HFFc6 (cell line): Measurements from ENCODE around the gene TBCK. TPM values are rescaled to one million over a fixed set of nuclear protein-coding genes. Genes with fewer than 3 reads are reported as not detected.

Source experiments
- DNase-seq: peaks from one replicate; pipeline ENCODE4 v3.0.0-alpha.2; 2018
- H3K27ac Mint-ChIP-seq: 2 replicates; pipeline ENCODE4 v1.8.0; 2020; ENCODE audit warnings: mild to moderate bottlenecking, mixed read lengths
- H3K27me3 Mint-ChIP-seq: 2 replicates; pipeline ENCODE4 v1.8.0; 2021; ENCODE audit warnings: mild to moderate bottlenecking, moderate library complexity, mixed read lengths; ENCODE audit not compliant: insufficient read depth
- H3K36me3 Mint-ChIP-seq: 2 replicates; pipeline ENCODE4 v1.8.0; 2021; ENCODE audit warnings: low read depth, mixed read lengths
- H3K4me1 Mint-ChIP-seq: 2 replicates; pipeline ENCODE4 v1.8.0; 2020; ENCODE audit warnings: low read depth, mixed read lengths
- H3K4me3 Mint-ChIP-seq: 2 replicates; pipeline ENCODE4 v1.8.0; 2020; ENCODE audit warnings: mild to moderate bottlenecking, moderate library complexity, mixed read lengths
- H3K9me3 Mint-ChIP-seq: 2 replicates; pipeline ENCODE4 v1.8.0; 2020; ENCODE audit warnings: mild to moderate bottlenecking, mixed read lengths
- CTCF ChIP-seq: fragments of 200-600 bp; sonication (generic); IDR thresholded peaks from 2 replicates; pipeline ENCODE4 v1.5.0; 2021; ENCODE audit warnings: antibody characterized with exemption, mild to moderate bottlenecking
- total RNA-seq, 6 experiments: library from RNA; stranded (reverse); fragmentation: NEBNext Ultra II Directional; extraction: Animal tissue kit (Norgen Biotek cat#: 25700); gene quantifications; 2 replicates in 1 of 6; 3 replicates in 5 of 6; pipeline ENCODE4 v1.2.3, GENCODE V29; 2021

The TBCK gene
- total RNA-seq, 6 experiments from 2014 or later = 21.4 to 37.0 (median 27.1) TPM

GRCh38 chr4:106253364-106254129 lies 62.5 kb downstream of the TBCK start:
- Mint-ChIP-seq H3K9me3 (no peaks in the 10 kb centered on the region), H3K27me3 (no peaks in the 10 kb centered on the region), H3K27ac (no peak overlapping the region), H3K36me3 (peaks cover 6% of the 10 kb centered on the region; the same call in 1 of the 2 replicates), H3K4me1 (peaks cover 17% of the 10 kb centered on the region), H3K4me3 (no peak overlapping the region)
- no peak for TF ChIP-seq CTCF
- no peak for DNase-seq

DNA sequence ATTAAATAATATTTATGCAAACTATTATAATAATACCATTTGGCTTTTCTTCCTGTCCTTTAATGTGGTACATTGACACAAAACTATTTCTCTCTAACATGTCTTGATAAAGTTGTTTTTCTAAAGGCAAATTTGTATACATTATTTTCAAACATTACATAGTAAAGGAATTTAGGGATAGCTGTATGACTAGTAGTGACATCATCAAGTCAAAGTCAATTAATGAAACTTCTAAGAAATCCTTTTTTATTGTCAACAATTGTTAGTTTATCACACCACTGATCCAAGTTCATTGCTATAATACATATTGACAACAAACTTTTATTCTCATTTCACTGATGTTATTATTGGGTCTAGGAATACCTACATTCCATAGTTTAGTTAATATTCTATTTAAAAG lies 68.4 kb downstream of the TBCK start:
- Mint-ChIP-seq H3K4me1 (peaks cover 7% of the 10 kb centered on the region), H3K4me3 (no peak overlapping the region), H3K36me3 (peaks cover 12% of the 10 kb centered on the region), H3K9me3 (no peaks in the 10 kb centered on the region), H3K27me3 (no peaks in the 10 kb centered on the region), H3K27ac (no peak overlapping the region)
- DNase-seq = no peak
- no peak for TF ChIP-seq CTCF

- no peak for TF ChIP-seq CTCF
- Mint-ChIP-seq H3K4me3 (no peak overlapping the region), H3K27ac (no peak overlapping the region), H3K36me3 (peaks cover 12% of the 10 kb centered on the region), H3K27me3 (no peaks in the 10 kb centered on the region), H3K4me1 (peaks cover 7% of the 10 kb centered on the region), H3K9me3 (no peaks in the 10 kb centered on the region)
- DNase-seq = no peak
Observed at GRCh38 chr4:106246441-106246840, 69.6 kb downstream of the TBCK start.

DNA sequence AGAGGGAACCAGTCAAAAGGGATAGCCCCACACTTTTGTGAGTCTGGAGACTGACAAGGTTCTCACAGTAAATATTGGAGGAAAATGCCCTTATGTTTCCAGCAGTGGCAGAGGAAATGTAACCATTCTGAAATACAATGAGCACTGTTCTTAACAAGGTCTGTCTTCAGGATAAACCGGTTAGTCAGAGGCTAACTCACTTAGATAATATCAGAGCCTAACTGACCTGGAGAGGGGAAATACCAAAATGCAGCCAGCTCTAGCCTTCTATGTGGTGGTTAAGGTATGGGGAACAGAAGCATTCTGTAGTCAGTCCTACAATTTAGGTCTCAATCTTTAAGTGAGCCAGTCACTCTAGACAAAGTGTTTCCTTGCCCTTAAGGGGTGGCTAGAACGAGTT lies 70.8 kb downstream of the TBCK start:
- TF ChIP-seq CTCF = no peak
- no peaks in the 10 kb centered on the region for H3K27me3 Mint-ChIP-seq

DNA sequence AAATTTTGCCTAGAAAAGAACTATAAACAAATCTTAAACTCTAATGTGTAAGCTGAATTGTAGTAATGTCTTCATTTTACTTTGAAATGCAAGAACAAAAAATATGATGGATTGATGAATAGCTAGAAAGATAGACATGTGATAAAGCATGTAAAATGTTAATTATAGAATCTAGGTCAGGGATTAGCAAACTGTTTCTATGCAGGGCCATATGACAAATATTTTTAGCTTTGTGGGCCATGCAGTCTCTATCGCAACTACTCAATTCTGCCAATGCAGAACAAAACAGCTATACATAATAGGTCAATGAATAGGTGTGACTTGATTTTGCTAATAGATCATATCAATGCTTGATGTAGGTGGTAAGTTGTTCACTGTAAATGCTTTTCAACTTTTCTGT lies 75.3 kb downstream of the TBCK start:
- Mint-ChIP-seq H3K4me3 (no peak overlapping the region), H3K27ac (no peak overlapping the region), H3K36me3 (peaks cover 6% of the 10 kb centered on the region), H3K9me3 (no peaks in the 10 kb centered on the region), H3K27me3 (no peaks in the 10 kb centered on the region), H3K4me1 (peaks cover 7% of the 10 kb centered on the region)
- TF ChIP-seq CTCF = no peak
- DNase-seq = no peak

More for the DNA sequence above, 70.8 kb downstream of the TBCK start:
- no peak for DNase-seq
- peak overlapping the region; percentile 33; the same call in 1 of the 2 replicates for H3K27ac Mint-ChIP-seq
- H3K36me3 Mint-ChIP-seq = peaks cover 12% of the 10 kb centered on the region
- H3K4me3 Mint-ChIP-seq = no peak overlapping the region
- peaks cover 7% of the 10 kb centered on the region for H3K4me1 Mint-ChIP-seq
- H3K9me3 Mint-ChIP-seq = no peaks in the 10 kb centered on the region
